Activated CD8-positive, alpha-beta memory T cell treated with anti-CD3 and anti-CD28 coated beads, Interleukin-2, amount 50 U/mL, for 1 hour (primary cell): ENCODE data around the gene PSKH1.
"Not testable (repeated sequence)": the region's sequence is repeated elsewhere in the genome, so short reads cannot be mapped to it uniquely, and the experiment has no call there.

ENCODE experiments used
- DNase-seq: peaks from one replicate; pipeline ENCODE4 v3.0.0-alpha.2; 2020; ENCODE audit errors: extremely low read depth

The PSKH1 gene

GRCh38 chr16:67961551-67961957, 68.5 kb downstream of the PSKH1 start:
- no peak for DNase-seq

- DNase-seq, result no peak
Observed at GRCh38 chr16:67962135-67962534, 69.1 kb downstream of the PSKH1 start.

- DNase-seq, result no peak
Observed at GRCh38 chr16:67963292-67963661, 70.2 kb downstream of the PSKH1 start.

DNA sequence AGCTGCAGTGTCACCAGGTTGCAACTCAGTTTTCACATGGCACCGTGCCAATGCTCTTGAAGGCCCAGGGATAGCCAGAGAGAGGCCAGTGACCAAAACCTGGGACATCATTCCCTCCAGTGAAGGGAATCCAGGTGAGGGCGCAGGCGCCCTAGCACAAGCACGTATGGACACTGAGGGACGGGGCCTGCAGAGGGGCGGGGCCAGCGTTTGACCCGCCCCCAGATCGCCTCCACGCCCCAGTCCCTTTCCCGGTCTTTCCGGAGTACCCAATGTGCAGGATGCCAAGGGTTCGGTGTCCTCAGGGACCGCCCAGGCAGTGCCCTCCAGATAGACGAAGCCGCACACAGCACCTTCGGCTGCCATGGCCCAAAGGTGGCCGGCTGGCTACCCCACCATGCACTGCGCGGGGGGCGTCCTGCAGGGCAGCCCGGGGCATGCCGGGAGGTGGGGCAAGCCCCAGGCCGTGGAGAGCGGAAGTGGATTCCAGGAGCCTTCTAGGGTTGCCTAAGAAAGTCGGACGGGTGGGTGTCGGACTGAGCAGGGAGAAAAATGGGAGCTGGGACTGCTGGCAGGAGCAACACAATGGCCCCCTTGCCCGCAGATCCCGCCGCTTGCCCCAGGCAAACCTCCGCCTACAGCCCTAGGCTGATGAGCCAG, 70.7 kb downstream of the PSKH1 start:
- DNase-seq, result no peak

- DNase-seq, result no peak
Observed at GRCh38 chr16:67964477-67965131, 71.5 kb downstream of the PSKH1 start.

- DNase-seq, result no peak
Observed at GRCh38 chr16:67965668-67966548, 72.9 kb downstream of the PSKH1 start.

DNA sequence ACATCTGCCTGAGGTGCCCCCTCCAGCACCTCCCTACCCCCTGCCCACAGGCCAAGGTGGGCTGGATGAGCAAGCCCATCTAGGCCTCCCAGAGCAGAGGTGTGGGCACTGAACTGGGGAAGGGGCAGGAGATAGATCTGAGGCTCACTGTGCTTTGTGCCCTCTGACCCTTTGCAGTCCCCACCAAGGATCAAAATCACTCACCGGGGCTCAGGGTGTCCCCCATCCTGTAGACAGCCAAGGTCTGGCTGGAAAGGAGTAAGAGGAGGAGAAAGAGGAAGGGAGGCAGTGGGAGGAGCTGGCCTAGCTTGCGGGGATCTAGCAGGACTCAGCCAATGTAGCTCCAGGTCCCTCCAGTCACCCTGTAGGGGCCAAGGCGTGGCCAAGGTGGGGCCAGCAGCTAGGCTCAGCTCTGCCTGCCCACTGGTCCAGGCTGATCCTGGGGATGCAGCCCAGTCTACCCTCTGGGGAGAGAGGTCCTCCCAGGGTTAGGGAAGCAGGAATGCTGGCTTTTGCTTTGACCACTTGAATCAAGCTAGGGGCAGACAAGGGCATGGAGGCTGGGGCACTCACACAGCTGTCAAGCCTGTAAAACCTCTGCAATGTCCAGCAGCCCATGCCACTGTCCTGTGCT, 73.6 kb downstream of the PSKH1 start:
- no peak for DNase-seq

GRCh38 chr16:67967183-67967957, 74.3 kb downstream of the PSKH1 start:
- no peak for DNase-seq

DNA sequence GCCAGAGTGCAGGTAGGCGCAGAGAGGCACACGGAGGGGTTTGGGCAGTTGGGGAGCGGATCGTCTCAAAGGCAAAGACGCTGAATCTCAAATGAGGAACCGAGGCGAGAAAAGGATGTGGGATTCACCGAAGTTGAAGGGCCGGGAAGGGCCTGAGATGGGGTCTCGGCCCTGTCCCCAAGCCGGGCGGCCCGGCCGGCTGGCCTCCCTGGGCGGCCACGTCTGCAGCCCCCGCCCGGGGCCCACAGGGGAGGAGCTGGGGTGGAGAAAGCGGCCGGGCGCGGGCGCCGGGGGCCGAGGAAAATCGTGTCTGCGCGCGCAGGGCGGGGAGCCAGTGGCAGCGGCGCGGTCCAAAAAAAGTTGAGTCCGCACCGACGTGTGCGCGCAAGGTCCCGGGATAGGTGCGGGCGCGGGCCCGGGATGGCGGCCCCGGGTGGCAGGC, 74.9 kb downstream of the PSKH1 start:
- DNase-seq, result no peak

- DNase-seq, result peak; percentile 54
Observed at GRCh38 chr16:67968400-67969253, 75.6 kb downstream of the PSKH1 start, which contains the start of gene SLC12A4. Gene SLC12A4, minus strand, starts transcription at chr16:67968637. Its CDS starts 84 bp downstream, at chr16:67968553.

DNA sequence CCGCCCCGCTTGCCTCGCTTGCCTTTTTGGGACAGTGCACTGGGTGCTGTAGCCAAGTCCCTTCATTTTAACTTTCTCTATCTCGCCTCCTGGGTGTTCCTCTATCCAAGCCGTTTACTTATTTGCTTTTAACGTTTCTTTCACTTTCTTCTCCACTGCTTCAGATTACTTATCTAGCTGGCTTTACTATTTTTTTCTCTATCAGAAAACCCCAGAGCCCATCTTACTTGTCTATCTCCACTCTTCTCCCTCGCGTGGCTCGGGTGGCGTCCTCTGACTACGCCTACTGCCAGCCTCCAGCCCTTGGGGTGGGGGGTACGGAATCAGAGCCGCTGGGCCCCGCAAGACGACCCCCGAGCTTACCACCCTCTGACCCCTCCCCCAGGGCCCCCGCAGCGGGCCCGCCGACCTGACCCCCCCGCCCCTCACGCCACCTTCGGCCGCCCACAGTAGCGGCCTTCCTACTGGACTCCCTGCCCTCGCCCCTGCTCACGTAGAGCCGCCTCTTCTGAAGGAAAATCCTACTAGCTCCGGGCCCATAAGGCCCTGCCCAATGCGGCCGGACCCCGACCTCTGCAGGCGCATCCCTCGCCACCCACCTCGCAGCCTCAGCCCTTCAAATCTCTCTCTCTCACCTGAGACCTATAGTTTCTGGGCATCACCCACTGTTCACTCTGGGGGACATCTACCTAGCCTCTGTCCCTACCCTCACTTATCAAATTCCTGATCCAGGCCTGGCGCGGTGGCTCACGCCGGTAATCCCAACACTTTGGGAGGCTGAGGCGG, 76.4 kb downstream of the PSKH1 start:
- DNase-seq, result no peak

- DNase-seq, result no peak
Observed at GRCh38 chr16:67971111-67971510, 78.1 kb downstream of the PSKH1 start.

DNA sequence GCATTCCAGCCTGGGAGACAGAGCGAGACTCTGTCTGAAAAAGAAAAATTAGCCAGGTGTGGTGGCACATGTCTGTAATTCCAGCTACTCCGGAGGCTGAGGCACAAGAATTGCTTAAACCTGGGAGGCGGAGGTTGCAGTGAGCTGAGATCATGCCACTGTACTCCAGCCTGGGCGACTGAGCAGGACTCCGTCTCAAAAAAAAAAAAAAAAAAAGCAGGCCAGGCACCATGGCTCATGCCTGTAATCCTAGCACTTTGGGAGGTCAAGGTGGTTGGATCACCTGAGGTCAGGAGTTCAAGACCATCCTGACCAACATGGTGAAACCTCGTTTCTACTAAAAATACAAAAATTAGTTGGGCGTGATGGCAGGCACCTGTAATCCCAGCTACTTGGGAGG, 79.2 kb downstream of the PSKH1 start:
- DNase-seq, result not testable (repeated sequence)

DNA sequence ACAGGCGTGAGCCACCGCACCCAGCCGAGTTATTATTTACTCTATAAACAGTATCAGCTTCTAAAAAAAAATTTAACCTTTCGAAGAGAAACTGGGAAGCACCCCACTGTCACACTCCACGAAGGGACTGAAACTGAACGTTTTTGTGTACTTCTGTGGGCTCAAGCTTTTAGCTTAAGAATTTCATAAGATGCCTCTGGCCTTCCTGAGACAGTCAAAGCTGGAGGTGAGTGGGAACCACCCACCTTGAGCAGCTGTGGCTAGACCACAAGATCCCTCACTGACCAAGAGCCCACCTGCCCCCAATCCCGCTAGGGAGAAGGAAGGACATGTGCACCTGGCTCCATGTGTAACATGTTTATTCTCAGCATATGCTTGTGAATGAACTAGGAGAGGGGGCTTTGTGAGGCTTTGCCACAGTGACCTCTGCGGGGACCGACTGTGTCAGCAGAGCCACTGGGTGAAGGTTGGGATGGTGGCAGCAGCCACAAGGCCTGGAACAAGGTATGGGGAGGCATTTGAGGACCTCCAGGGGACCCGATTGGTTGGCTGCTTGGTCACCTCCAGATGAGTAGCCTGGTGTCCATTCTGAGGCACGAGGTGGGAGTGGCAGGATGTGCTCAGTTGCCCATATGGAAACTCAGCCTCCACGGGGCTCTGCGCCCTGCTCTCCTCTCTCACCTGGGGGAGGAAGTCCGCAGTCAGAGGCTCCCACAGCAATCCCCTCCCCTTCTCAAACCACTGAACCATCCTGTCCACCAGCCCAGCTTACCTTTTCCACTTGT, 82.5 kb downstream of the PSKH1 start:
- DNase-seq, result no peak

DNA sequence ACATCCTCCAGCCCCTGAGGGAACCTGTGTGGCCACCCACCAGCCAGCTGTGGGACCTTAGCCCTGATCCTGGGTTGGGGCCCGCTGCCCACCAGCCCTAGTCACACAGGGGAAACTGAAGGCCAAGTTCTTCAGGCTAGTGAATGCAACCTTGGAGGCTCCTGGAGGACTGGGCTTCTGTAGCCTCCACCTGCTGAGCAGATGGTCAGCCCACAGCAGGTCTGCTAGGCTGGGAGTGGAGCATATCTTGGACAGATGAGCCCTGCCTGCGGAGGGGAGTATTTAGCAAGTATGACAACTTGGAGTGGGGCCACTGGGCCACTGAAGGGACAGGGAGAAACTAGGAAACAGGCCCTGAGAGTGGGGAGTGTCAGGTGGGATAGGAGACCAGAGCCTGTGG, 83.2 kb downstream of the PSKH1 start:
- no peak for DNase-seq

DNA sequence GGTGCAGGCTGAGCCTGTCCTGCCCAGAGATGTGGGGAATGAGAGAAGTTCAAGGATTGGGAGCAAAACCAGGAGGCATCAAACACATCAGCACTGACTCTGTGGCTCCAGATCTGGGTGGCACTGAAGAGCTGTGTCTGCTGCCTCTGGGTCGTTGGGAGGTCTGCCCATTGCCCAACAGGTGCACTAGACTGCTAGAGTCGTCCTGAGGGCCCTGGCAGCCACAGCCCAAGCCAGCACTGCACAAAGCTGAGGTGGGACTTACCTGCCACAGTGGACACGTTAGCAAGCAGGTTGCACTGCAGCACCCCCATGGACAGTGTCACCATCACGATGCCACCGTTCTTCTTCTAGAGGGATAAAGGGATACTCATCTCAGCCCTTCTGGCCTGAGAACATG, 84.0 kb downstream of the PSKH1 start:
- DNase-seq, result no peak

DNA sequence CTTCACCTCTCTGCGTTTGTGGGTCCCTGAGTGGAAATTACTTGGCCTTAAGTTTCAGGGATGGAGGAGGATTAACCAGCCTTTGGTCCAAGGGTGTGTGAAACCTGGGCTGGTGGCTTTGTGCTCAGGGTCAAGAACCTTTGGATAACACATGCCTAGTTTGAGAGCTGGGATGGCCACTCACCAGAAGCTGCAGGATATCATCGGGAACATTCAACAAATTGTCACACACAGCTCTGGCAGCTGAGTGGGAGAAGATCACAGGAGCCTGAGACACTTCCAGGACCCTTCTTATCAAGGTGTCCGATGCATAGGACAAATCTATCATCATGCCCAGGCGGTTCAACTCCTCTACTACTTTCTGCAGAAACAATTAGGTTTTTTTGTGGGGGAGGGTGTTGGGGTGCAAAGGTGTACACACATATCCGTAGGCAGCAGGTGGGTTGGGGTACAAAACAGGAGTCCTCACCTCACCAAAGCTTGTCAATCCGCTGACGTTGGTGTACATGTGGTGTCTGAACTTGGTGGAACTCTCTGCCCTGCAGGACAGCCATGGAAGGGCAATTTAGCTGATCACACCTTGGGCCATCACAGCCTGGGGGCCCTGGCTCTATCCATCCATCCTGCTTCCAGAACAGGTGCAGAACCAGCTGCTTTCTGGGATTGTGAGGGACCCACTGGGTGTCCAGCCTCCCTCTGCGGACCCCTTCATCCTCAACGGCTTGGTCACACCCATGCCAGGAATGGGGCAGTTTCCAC, 84.6 kb downstream of the PSKH1 start:
- no peak for DNase-seq
